GM12872 (cell line): ENCODE data around the gene RABAC1.
A peak's percentile ranks its signal among the peaks of the same experiment; 100 is the strongest.

Source experiments
- CTCF ChIP-seq: IDR thresholded peaks from 3 replicates; pipeline ENCODE4 v1.5.1; 2011; ENCODE audit warnings: low read depth, mild to moderate bottlenecking, low read length, moderate library complexity; ENCODE audit not compliant: insufficient read depth

Gene RABAC1

GRCh38 chr19:41959056-41960053 lies at the start of gene RABAC1:
Gene RABAC1 (minus strand): TSS chr19:41959321. CDS start chr19:41959292, 29 bp downstream.
- peak; percentile 68 for TF ChIP-seq CTCF

GRCh38 chr19:42006569-42006968 lies 47.4 kb upstream of the RABAC1 start:
- TF ChIP-seq CTCF = no peak

GRCh38 chr19:42005504-42005903 lies 46.4 kb upstream of the RABAC1 start:
- TF ChIP-seq CTCF = no peak

- no peak for TF ChIP-seq CTCF
These were observed 44.6 kb upstream of the RABAC1 start for GRCh38 chr19:42003506-42004294.

GRCh38 chr19:41999878-42000208 lies 40.7 kb upstream of the RABAC1 start:
- TF ChIP-seq CTCF = no peak

GRCh38 chr19:41999071-41999877 lies 40.2 kb upstream of the RABAC1 start:
- no peak for TF ChIP-seq CTCF
